GM12875 (cell line): ENCODE data around the gene ATP12A.

Experiments
- H3K4me3 ChIP-seq: one replicate; pipeline ENCODE4 v1.5.1; 2011; ENCODE audit warnings: low read depth, low read length, control low read depth
- TF ChIP-seq, protein P1 (sequence below): IDR thresholded peaks from 2 replicates; pipeline ENCODE4 v1.5.1; 2011; ENCODE audit warnings: low read depth, mild to moderate bottlenecking, control low read depth, inconsistent platforms, low read length, moderate library complexity, borderline replicate concordance; ENCODE audit not compliant: insufficient read depth

The ATP12A gene

GRCh38 chr13:24651718-24652345, 28.4 kb upstream of the ATP12A start:
- no peak overlapping the region for H3K4me3 ChIP-seq
- TF ChIP-seq, protein P1, sequence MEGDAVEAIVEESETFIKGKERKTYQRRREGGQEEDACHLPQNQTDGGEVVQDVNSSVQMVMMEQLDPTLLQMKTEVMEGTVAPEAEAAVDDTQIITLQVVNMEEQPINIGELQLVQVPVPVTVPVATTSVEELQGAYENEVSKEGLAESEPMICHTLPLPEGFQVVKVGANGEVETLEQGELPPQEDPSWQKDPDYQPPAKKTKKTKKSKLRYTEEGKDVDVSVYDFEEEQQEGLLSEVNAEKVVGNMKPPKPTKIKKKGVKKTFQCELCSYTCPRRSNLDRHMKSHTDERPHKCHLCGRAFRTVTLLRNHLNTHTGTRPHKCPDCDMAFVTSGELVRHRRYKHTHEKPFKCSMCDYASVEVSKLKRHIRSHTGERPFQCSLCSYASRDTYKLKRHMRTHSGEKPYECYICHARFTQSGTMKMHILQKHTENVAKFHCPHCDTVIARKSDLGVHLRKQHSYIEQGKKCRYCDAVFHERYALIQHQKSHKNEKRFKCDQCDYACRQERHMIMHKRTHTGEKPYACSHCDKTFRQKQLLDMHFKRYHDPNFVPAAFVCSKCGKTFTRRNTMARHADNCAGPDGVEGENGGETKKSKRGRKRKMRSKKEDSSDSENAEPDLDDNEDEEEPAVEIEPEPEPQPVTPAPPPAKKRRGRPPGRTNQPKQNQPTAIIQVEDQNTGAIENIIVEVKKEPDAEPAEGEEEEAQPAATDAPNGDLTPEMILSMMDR: no peak

DNA sequence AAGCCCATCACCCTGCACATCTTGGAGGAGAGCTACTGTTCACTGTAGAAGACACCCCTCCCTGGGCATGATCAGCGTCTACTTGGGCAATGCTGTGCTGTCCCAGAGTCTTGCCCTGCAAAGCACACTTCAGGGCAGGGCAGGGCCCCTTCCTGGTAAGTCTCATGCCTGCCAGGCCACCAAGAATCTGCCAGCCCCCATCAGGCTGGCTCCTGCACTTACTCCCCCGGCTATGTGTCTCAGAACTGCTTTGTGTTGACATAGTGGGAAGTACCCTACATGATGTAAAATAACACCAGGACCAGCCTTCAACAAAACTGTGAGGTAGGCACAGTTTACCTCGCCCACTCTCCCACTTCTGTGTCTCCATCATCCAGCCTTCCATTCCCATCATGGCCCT, 27.8 kb upstream of the ATP12A start:
- no peak overlapping the region for H3K4me3 ChIP-seq
- TF ChIP-seq, protein P1: no peak

- TF ChIP-seq, protein P1: no peak
These were observed 25.5 kb upstream of the ATP12A start for GRCh38 chr13:24654741-24655140.

DNA sequence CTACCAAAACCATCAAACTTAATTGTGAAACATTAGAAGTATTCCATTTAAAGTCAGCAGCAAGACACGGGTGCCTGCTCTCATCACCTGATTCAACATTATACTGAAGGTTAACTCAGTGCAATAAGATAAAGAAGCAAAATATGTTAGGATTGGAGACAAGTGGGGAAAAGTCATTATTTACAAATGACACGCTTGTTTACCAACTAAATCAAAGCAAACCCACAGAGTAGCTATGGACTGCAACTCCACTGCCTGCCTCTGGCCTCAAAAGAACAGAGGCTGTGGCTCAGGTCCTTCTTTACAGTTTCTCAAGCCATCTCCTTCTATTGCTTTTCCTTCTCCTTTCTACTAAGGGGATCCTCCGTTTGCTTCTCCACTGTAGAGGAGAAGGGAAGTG, 21.0 kb upstream of the ATP12A start:
- TF ChIP-seq, protein P1: no peak

More at GRCh38 chr13:24654741-24655140, 25.5 kb upstream of the ATP12A start:
- H3K4me3 ChIP-seq: no peak overlapping the region

DNA sequence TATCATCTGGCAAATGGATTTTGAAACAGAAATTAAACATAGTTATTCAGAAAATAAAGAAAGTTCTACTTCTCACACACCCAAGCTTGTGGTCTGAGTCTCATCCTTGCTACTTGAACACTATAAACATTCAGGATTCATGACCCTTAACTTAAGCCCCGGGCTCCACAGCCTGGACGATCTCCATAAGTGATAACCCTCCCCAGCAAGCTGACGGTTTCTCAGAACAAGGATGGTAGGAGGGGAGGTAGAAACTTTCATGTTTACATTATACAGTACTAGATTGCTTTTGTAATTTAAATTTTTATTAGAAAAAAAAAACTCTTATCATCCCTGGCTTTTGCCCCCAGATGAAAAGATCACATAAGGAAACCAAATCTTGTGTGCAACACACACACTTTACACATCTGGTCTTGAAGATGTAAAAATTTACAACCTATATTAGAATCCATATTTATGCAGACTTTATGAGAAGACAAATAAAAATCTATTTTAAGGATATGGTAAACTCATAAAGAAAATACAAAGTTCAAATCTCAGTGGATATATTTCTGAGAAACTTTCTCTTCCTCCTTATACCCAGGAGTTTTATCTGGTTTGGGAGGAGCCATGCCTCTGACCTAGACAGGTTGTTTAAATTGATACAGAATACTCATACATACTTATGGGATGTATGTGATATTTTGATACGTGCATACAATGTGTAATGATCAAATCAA, 20.0 kb upstream of the ATP12A start:
- TF ChIP-seq, protein P1: no peak
- no peak overlapping the region for H3K4me3 ChIP-seq

More for the DNA sequence above, 21.0 kb upstream of the ATP12A start:
- H3K4me3 ChIP-seq: no peak overlapping the region

GRCh38 chr13:24661713-24662112, 18.5 kb upstream of the ATP12A start:
- TF ChIP-seq, protein P1: no peak
- H3K4me3 ChIP-seq: no peak overlapping the region
